Measurements from ENCODE around the gene L3MBTL4. TPM values are rescaled to one million over a fixed set of nuclear protein-coding genes. Genes with fewer than 3 reads are reported as not detected.

Gene L3MBTL4
- total RNA-seq, 2 experiments from 2014 or later, result not detected

DNA sequence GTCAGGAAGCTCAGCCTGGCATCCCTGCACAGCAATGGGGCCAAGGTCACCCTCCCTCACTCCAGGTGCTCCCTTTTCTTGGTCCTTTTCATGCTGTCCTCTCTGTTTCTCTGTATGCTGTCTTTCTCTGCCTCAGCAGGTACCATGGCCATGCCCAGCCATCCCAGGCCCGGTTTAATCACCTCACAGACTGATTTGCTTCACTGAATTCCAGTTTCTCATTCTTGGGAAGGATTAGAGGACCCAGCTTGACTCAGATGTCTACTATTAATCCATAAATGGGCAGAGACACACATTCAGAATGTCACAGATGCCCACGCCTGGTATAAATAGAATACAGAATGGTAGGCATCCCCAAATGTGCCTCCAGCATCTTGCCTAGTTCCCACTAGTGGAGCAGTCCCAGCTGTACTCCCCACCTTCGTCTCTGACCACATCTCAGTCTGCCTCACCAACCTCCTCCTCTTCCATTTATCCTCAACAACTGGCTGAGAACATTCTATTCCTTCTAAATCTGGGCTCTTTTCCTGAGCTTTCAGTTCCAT, 14.2 kb upstream of the L3MBTL4 start:
- H3K9me2 ChIP-seq (ENCODE audit: insufficient read depth, low read length), result no peaks in the 10 kb centered on the region
- intact Hi-C loops (cut with micrococcal nuclease; ENCODE audit: unreplicated experiment), result no loop called here
- ChIA-PET POLR2A (no interaction called here), CTCF (ENCODE audit: unreplicated experiment) (no interaction called here)
- H3K4me2 ChIP-seq (ENCODE audit: low read length), result no peak overlapping the region
- DNase-seq (ENCODE audit: low spot score), result no peak
- H3K9me3 ChIP-seq (ENCODE audit: low read length), result no peaks in the 10 kb centered on the region
- no peaks in the 10 kb centered on the region for H3K79me2 ChIP-seq (ENCODE audit: insufficient read depth, low read depth, low read length)
- H3K27ac ChIP-seq (ENCODE audit: low read depth, low read length, poor library complexity, severe bottlenecking), result no peak overlapping the region
- H3K36me3 ChIP-seq (ENCODE audit: insufficient read depth, low read length), result no peaks in the 10 kb centered on the region
- H3K4me1 ChIP-seq (ENCODE audit: insufficient read depth, low read length, poor library complexity, severe bottlenecking), result no peaks in the 10 kb centered on the region
- H2AFZ ChIP-seq (ENCODE audit: low read length), result no peak overlapping the region
- no TSS peak for BruUV-seq (replicated peaks)
- H4K20me1 ChIP-seq (ENCODE audit: insufficient read depth, low read length), result no peaks in the 10 kb centered on the region
- no peak for TF ChIP-seq EZH2phosphoT487 (IDR thresholded peaks at IDR 0.05; ENCODE audit: borderline replicate concordance, low read depth, low read length)
- TF ChIP-seq, protein P1, sequence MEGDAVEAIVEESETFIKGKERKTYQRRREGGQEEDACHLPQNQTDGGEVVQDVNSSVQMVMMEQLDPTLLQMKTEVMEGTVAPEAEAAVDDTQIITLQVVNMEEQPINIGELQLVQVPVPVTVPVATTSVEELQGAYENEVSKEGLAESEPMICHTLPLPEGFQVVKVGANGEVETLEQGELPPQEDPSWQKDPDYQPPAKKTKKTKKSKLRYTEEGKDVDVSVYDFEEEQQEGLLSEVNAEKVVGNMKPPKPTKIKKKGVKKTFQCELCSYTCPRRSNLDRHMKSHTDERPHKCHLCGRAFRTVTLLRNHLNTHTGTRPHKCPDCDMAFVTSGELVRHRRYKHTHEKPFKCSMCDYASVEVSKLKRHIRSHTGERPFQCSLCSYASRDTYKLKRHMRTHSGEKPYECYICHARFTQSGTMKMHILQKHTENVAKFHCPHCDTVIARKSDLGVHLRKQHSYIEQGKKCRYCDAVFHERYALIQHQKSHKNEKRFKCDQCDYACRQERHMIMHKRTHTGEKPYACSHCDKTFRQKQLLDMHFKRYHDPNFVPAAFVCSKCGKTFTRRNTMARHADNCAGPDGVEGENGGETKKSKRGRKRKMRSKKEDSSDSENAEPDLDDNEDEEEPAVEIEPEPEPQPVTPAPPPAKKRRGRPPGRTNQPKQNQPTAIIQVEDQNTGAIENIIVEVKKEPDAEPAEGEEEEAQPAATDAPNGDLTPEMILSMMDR (conservative IDR thresholded peaks at IDR 0.05; ENCODE audit: low read length), result no peak
- no peak overlapping the region for H3K4me3 ChIP-seq (ENCODE audit: low read depth, low read length, poor library complexity, severe bottlenecking)

DNA sequence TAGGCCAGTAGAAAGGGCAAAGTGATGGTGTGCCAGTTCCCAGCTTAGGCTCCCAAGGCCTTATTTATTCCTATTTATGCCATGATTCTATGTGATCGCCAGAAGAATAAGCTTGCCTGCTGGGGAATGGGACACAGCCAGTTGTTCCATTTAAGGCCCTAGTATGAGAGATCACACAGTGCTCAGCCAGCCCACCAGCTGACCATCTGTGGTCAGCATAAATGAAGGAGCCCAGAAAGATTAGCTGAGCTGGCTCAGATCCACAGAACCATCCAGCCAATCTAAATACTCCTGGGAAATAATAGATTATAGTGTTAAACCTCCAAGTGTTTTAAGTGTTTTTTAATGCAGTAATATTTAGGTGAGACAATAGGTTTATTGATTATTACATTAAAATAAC, 12.6 kb upstream of the L3MBTL4 start:
- no peaks in the 10 kb centered on the region for H3K36me3 ChIP-seq (ENCODE audit: insufficient read depth, low read length)
- no peak overlapping the region for H3K4me2 ChIP-seq (ENCODE audit: low read length)
- ChIA-PET CTCF (ENCODE audit: unreplicated experiment) (no interaction called here), POLR2A (interaction anchor here (0.7 kb wide), 1 partner anchor 75 kb away, joined by 3 read pairs; no protein-coding TSS in a partner anchor)
- H3K27ac ChIP-seq (ENCODE audit: low read depth, low read length, poor library complexity, severe bottlenecking), result no peak overlapping the region
- H3K79me2 ChIP-seq (ENCODE audit: insufficient read depth, low read depth, low read length), result no peaks in the 10 kb centered on the region
- H3K9me2 ChIP-seq (ENCODE audit: insufficient read depth, low read length), result no peaks in the 10 kb centered on the region
- DNase-seq (ENCODE audit: low spot score), result no peak
- H3K4me1 ChIP-seq (ENCODE audit: insufficient read depth, low read length, poor library complexity, severe bottlenecking), result no peaks in the 10 kb centered on the region
- no peak overlapping the region for H3K4me3 ChIP-seq (ENCODE audit: low read depth, low read length, poor library complexity, severe bottlenecking)
- no peak overlapping the region for H2AFZ ChIP-seq (ENCODE audit: low read length)
- intact Hi-C loops (cut with micrococcal nuclease; ENCODE audit: unreplicated experiment), result no loop called here
- H3K9me3 ChIP-seq (ENCODE audit: low read length), result no peaks in the 10 kb centered on the region
- no peaks in the 10 kb centered on the region for H4K20me1 ChIP-seq (ENCODE audit: insufficient read depth, low read length)
- no TSS peak for BruUV-seq (replicated peaks)
- no peak for TF ChIP-seq EZH2phosphoT487 (IDR thresholded peaks at IDR 0.05; ENCODE audit: borderline replicate concordance, low read depth, low read length)
- TF ChIP-seq, protein P1 (conservative IDR thresholded peaks at IDR 0.05; ENCODE audit: low read length), result no peak

DNA sequence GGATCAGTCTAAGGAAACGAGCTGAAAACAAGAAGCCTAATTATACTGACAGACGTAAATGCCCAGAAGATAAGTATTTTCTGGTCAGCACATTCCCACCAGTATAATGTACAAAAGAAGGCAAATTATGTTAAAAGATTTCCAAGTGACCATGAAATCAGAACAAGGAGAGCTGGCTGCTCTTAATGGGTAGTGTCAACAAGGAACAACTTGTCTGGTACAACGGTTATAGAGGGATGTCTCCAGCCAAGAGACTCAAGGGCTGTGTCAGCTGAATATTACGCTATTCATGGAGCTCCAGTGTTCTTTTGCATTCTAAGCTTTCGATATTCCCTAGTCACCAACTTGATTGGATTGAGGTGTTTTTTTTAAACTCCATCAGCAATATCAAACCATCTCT, 8.6 kb upstream of the L3MBTL4 start:
- H3K9me2 ChIP-seq (ENCODE audit: insufficient read depth, low read length), result no peaks in the 10 kb centered on the region
- POLR2A ChIA-PET, result interaction anchor here (0.5 to 1.1 kb wide), 3 partner anchors 58 to 570 kb away, joined by 3 to 5 read pairs (median 3); no protein-coding TSS in a partner anchor
- BruUV-seq (replicated peaks), result no TSS peak

More for the DNA sequence above, 8.6 kb upstream of the L3MBTL4 start:
- Histone ChIP-seq H3K4me3 (ENCODE audit: low read depth, low read length, poor library complexity, severe bottlenecking) (no peak overlapping the region), H2AFZ (ENCODE audit: low read length) (no peak overlapping the region), H3K9me3 (ENCODE audit: low read length) (no peaks in the 10 kb centered on the region), H3K4me2 (ENCODE audit: low read length) (no peak overlapping the region), H3K36me3 (ENCODE audit: insufficient read depth, low read length) (no peaks in the 10 kb centered on the region), H3K79me2 (ENCODE audit: insufficient read depth, low read depth, low read length) (no peaks in the 10 kb centered on the region), H4K20me1 (ENCODE audit: insufficient read depth, low read length) (no peaks in the 10 kb centered on the region), H3K27ac (ENCODE audit: low read depth, low read length, poor library complexity, severe bottlenecking) (no peak overlapping the region), H3K4me1 (ENCODE audit: insufficient read depth, low read length, poor library complexity, severe bottlenecking) (no peaks in the 10 kb centered on the region)
- TF ChIP-seq EZH2phosphoT487 (IDR thresholded peaks at IDR 0.05; ENCODE audit: borderline replicate concordance, low read depth, low read length), result no peak
- TF ChIP-seq, protein P1 (conservative IDR thresholded peaks at IDR 0.05; ENCODE audit: low read length), result no peak
- intact Hi-C loops (cut with micrococcal nuclease; ENCODE audit: unreplicated experiment), result no loop called here
- CTCF ChIA-PET (ENCODE audit: unreplicated experiment), result no interaction called here
- DNase-seq (ENCODE audit: low spot score), result no peak
